ENCODE measurements around the gene ZNF580.

Gene ZNF580

DNA sequence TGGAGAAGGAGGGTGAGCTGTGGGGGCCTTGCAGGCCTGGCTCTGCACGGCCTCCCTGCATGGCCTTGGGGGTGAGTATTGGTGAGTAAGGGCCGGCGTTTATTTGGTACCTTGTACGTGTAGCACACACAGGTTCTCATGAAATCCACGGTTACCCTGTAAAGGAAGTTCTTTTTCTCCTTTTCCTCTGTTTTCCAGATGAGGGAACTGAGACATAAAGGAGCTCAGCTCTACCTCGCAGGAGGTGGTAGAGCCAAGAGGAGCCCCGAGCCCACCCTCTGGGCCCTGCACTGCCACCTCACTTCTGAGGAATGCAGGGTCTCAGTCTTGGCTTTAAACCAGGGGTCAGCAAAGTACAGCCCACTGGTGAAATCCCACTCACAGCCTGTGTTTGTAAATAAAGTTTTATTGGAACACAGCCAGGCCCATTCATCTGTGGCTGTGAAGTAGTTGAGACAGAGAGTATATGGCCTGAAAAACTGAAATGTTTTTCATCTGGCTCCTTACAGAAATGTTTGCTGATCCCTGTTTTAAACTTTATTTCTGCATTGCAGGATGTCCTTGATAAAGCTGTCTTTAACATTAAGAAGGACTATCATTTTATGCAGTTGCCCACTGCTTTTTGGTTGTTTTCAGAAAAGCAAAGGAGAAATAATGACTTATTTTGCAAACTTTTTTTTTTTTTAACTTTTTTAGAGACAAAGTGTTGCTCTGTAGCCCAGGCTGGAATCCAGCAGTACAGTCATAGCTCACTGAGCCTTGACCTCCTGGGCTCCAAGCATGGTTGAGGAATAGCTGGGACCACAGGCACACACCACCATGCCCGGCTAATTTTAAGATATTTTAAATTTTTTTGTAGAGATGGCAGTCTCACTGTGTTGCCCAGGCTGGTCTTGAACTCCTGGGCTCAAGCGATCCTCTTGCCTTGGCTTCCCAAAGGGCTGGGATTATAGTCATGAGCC, 40.6 kb downstream of the ZNF580 start:
- POLR2A ChIA-PET (ENCODE audit: low non-redundant PET) = no interaction called here
- CTCF ChIA-PET = interaction anchor here (0.6 to 0.7 kb wide), 2 partner anchors 9 to 23 kb away, joined by 3 to 5 read pairs; no protein-coding TSS in a partner anchor
- TF ChIP-seq, protein P1, sequence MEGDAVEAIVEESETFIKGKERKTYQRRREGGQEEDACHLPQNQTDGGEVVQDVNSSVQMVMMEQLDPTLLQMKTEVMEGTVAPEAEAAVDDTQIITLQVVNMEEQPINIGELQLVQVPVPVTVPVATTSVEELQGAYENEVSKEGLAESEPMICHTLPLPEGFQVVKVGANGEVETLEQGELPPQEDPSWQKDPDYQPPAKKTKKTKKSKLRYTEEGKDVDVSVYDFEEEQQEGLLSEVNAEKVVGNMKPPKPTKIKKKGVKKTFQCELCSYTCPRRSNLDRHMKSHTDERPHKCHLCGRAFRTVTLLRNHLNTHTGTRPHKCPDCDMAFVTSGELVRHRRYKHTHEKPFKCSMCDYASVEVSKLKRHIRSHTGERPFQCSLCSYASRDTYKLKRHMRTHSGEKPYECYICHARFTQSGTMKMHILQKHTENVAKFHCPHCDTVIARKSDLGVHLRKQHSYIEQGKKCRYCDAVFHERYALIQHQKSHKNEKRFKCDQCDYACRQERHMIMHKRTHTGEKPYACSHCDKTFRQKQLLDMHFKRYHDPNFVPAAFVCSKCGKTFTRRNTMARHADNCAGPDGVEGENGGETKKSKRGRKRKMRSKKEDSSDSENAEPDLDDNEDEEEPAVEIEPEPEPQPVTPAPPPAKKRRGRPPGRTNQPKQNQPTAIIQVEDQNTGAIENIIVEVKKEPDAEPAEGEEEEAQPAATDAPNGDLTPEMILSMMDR (conservative IDR thresholded peaks at IDR 0.05; ENCODE audit: low read depth) = no peak
- 0 out of 2 replicates have a peak overlapping the region, but pooled peaks have one; percentile 16 for H3K27ac ChIP-seq
- no peak for DNase-seq (ENCODE audit: low spot score)

DNA sequence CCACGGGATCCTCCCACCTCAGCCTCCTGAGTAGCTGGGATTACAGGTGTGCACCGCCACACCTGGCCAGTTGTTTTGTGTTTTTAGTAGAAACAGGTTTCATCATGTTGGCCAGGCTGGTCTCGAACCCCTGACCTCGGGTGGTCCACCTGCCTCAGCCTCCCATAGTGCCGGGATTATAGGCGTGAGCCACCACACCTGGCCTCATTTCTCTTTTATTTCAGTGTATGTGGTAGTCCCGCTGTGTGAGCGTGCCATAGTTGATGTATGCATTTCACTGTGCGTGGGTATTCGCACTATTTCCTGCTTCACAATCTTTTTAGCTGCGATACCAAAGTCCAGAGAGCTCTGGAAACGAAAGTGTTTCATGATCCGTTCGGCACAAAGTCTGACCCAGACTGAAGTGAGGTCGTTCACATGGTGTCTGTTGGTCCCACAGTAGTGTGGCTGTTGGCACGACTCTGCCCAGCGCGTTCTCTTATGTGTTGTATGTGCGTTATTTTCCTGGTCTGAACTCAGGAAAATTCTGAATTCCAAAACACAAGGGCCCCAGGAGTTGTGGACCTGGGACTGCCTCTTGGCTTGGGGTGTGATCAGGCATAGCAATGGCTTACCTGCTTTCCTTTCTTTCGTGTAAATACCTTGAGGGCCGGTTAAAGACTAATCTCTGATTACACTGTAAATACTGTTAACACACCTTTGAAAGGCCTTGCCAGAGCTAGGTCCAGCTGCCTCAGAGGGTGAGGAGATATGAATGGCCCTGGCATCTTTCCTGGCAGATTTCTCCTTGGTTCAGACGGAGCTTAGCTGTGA, 42.9 kb downstream of the ZNF580 start:
- ChIA-PET POLR2A (ENCODE audit: low non-redundant PET) (no interaction called here), CTCF (no interaction called here)
- H3K27ac ChIP-seq = peak overlapping the region; percentile 6
- TF ChIP-seq, protein P1 (conservative IDR thresholded peaks at IDR 0.05; ENCODE audit: low read depth) = no peak
- no peak for DNase-seq (ENCODE audit: low spot score)

DNA sequence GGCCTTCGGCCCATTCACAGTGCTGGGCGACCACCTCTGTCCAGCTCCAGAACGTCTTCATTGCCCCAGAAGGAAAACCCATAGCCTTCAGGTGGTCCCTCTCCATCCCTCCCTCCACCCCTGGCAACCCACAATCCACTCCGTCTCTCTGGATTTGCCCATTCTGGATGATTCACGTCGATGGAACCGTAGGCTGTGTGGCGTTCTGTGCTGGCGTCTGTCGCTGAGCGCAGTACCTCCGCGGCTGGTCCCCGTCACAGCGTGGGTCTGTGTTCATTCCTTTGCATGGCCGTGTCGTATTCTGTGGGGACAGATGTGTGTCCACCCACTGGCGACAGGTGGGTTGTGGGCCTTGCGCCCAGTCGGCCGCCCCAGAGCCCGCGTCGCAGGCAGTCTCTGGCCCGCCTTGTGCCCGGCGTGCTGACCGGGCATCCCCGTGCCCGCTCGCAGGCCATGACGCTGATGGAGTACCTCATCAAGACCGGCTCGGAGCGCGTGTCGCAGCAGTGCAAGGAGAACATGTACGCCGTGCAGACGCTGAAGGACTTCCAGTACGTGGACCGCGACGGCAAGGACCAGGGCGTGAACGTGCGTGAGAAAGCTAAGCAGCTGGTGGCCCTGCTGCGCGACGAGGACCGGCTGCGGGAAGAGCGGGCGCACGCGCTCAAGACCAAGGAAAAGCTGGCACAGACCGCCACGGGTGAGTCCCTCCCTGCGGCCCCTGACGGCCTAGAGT, 44.3 kb downstream of the ZNF580 start:
- TF ChIP-seq, protein P1 (conservative IDR thresholded peaks at IDR 0.05; ENCODE audit: low read depth) = no peak
- POLR2A ChIA-PET (ENCODE audit: low non-redundant PET) = no interaction called here
- CTCF ChIA-PET = no interaction called here
- DNase-seq (ENCODE audit: low spot score) = no peak
- no peak overlapping the region for H3K27ac ChIP-seq

DNA sequence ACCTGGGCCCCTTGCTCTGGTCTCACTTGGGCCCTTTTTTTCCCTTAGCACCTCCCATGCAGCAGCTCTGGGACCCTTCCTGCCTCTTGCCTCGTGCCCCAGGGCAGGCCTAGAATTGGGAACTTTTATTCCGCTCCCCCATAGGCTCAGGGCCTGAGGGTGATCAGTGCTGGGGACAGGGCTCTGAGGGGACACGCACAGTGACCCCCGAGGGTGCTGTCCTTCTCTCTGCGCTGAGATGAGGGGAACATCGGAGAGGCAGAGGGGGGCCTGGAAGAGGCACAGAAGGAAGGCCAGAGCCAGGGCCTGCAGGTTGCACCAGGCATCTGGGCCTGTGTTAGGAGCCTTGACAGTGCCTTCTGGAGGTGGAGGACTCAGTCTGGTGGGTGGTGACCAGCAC, 45.0 kb downstream of the ZNF580 start:
- DNase-seq (ENCODE audit: low spot score) = no peak
- CTCF ChIA-PET = no interaction called here
- POLR2A ChIA-PET (ENCODE audit: low non-redundant PET) = no interaction called here
- H3K27ac ChIP-seq = no peak overlapping the region
- TF ChIP-seq, protein P1 (conservative IDR thresholded peaks at IDR 0.05; ENCODE audit: low read depth) = no peak

DNA sequence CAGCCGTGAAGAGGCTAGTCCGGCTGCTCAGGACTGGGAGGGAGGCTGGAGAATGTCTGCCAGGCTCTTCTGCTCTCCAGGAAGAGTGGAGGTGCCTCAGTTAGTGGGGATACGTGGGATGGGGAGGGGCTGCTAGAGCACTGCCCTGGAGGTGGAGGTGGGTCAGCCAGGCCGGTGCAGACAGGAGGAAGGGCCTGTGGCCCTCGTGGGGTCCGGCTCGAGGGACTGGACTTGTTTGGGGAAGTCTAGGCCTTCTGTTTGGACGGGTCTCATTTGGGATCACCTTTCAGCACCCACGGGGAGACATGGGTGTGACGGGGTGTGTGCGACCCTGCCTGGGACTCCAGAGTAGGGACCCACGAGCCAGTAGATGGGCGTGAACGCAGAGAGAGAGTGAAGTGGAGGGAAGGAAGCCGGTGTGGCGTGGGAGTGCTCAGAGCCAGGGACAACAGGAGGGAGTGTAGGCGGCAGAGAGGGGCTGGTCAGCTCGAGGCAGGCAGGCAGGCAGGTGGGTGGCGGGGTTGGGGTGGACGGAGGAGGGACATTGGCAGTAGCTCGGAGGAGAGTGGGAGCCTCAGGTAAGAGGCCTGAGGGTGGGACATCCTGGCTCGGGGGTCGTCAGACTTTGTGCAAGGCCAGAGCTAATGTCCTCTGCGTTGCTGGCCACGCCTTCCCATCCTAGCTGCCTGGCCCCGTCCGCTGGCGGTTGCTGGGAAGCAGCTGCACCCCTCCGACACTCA, 45.7 kb downstream of the ZNF580 start:
- CTCF ChIA-PET = no interaction called here
- POLR2A ChIA-PET (ENCODE audit: low non-redundant PET) = no interaction called here
- DNase-seq (ENCODE audit: low spot score) = no peak
- H3K27ac ChIP-seq = no peak overlapping the region
- TF ChIP-seq, protein P1 (conservative IDR thresholded peaks at IDR 0.05; ENCODE audit: low read depth) = no peak
